Gastrocnemius medialis (tissue), 4 donors: ENCODE measurements around the gene OR3A3.

Experiments used
- POLR2A ChIP-seq, 2 donors: fragments of 450-650 bp; IDR thresholded peaks; one replicate each; pipeline ENCODE4 v1.6.1; 2017; ENCODE audit warnings: antibody characterized with exemption in 2 of 2, mild to moderate bottlenecking in 2 of 2, moderate library complexity in 2 of 2
- TF ChIP-seq, protein P1 (sequence below), 5 experiments: fragments of 450-650 bp in 3 of 5; fragments of 200-600 bp in 2 of 5; sonication (generic) in 2 of 5; IDR thresholded peaks in 4 of 5; conservative IDR thresholded peaks in 1 of 5; 1 replicate in 4 of 5; 2 replicates in 1 of 5; pipeline ENCODE4 v1.5.1; 2016 to 2019; ENCODE audit warnings: antibody characterized with exemption in 5 of 5, mild to moderate bottlenecking in 3 of 5, moderate library complexity in 3 of 5

- TF ChIP-seq, protein P1, sequence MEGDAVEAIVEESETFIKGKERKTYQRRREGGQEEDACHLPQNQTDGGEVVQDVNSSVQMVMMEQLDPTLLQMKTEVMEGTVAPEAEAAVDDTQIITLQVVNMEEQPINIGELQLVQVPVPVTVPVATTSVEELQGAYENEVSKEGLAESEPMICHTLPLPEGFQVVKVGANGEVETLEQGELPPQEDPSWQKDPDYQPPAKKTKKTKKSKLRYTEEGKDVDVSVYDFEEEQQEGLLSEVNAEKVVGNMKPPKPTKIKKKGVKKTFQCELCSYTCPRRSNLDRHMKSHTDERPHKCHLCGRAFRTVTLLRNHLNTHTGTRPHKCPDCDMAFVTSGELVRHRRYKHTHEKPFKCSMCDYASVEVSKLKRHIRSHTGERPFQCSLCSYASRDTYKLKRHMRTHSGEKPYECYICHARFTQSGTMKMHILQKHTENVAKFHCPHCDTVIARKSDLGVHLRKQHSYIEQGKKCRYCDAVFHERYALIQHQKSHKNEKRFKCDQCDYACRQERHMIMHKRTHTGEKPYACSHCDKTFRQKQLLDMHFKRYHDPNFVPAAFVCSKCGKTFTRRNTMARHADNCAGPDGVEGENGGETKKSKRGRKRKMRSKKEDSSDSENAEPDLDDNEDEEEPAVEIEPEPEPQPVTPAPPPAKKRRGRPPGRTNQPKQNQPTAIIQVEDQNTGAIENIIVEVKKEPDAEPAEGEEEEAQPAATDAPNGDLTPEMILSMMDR (IDR thresholded peaks at IDR 0.05 in 4 of 5, conservative IDR thresholded peaks at IDR 0.05 in 1 of 5), result no peak
- TF ChIP-seq POLR2A (IDR thresholded peaks at IDR 0.05), result no peak
These were observed 9.4 kb upstream of the OR3A3 start for GRCh38 chr17:3401786-3402185.
